HCT116 (cell line): ENCODE results near the gene OSBPL1A. TPM values are rescaled to one million over a fixed set of nuclear protein-coding genes. Genes with fewer than 3 reads are reported as not detected.

Source experiments
- ATAC-seq: fragments of 200-7000 bp; cut with Tn5 transposase; 2 replicates; pipeline ENCODE4 v1.9.1; 2020; ENCODE audit warnings: mild to moderate bottlenecking, moderate library complexity
- BruUV-seq: library from RNA; stranded (reverse); fragments of 400-500 nt; replicated peaks from 2 replicates; lab custom pipeline; 2021; lab: Mats Ljungman, UMichigan
- CTCF ChIA-PET: fragments of 300-600 bp; sonication (Branson Sonifier 250); formaldehyde crosslinking; loops from one replicate; lab custom pipeline; 2021; ENCODE audit warnings: antibody characterized with exemption; lab: Charles Lee
- POLR2A ChIA-PET: fragments of 300-600, 350-600 bp; sonication (Branson Sonifier 250); formaldehyde crosslinking; loops from one replicate; lab custom pipeline; 2021; ENCODE audit warnings: antibody characterized with exemption; lab: Charles Lee
- RAD21 ChIA-PET, 2 experiments: fragments of 300-600 bp; sonication (Branson Sonifier 250); formaldehyde crosslinking; loops; one replicate each; lab custom pipeline; 2023; ENCODE audit warnings: low total read pairs in 2 of 2; ENCODE audit not compliant: uncharacterized antibody in 2 of 2, unreplicated experiment in 2 of 2, low non-redundant PET in 1 of 2; lab: Charles Lee
- DNase-seq: peaks from one replicate; pipeline ENCODE4 v3.0.0-alpha.2; 2010; ENCODE audit warnings: low read depth, low spot score
- H2AFZ ChIP-seq: fragments of 200-600 bp; shearing (Covaris generic), sonication (generic); 2 replicates; pipeline ENCODE4 v1.6.1; 2017; ENCODE audit warnings: low read depth, mixed run types, mixed read lengths, antibody characterized with exemption, low read length; ENCODE audit not compliant: poor library complexity, severe bottlenecking
- H3K27ac ChIP-seq: 2 replicates; pipeline ENCODE4 v1.5.1; 2012; ENCODE audit warnings: low read depth, low read length
- H3K27me3 ChIP-seq: fragments of 200-600 bp; sonication (generic); 2 replicates; pipeline ENCODE4 v1.6.1; 2016; ENCODE audit warnings: mixed run types, low read length, mixed read lengths; ENCODE audit not compliant: insufficient read depth
- H3K36me3 ChIP-seq, 2 experiments: fragments of 200-500 bp in 1 of 2; fragments of 200-600 bp in 1 of 2; sonication (Bioruptor generic) in 1 of 2; sonication (generic) in 1 of 2; 2 replicates each; pipeline versions ENCODE4 v1.5.1 to v1.6.1; 2014 to 2016; ENCODE audit warnings: low read length in 2 of 2, inconsistent platforms in 1 of 2, mixed read lengths in 1 of 2, mixed run types in 1 of 2; ENCODE audit not compliant: insufficient read depth in 2 of 2, control insufficient read depth in 1 of 2
- H3K4me1 ChIP-seq, 2 experiments: fragments of 200-600 bp in 1 of 2; sonication (generic) in 1 of 2; 2 replicates each; pipeline versions ENCODE4 v1.5.1 to v1.6.1; 2012 to 2017; ENCODE audit warnings: low read length in 2 of 2, inconsistent platforms in 1 of 2, mild to moderate bottlenecking in 1 of 2, mixed read lengths in 1 of 2, mixed run types in 1 of 2, moderate library complexity in 1 of 2; ENCODE audit not compliant: insufficient read depth in 2 of 2, control insufficient read depth in 1 of 2
- H3K4me2 ChIP-seq: fragments of 200-600 bp; sonication (generic); 2 replicates; pipeline ENCODE4 v1.6.1; 2017; ENCODE audit warnings: mixed run types, low read length, mixed read lengths
- H3K4me3 ChIP-seq, 2 experiments: fragments of 200-600 bp in 1 of 2; sonication (generic) in 1 of 2; replicated peaks in 1 of 2; 2 replicates each; pipeline ENCODE4 v1.5.1; 2011 to 2016; ENCODE audit warnings: low read length in 2 of 2, control low read depth in 1 of 2, low read depth in 1 of 2, mild to moderate bottlenecking in 1 of 2, mixed read lengths in 1 of 2, mixed run types in 1 of 2
- H3K79me2 ChIP-seq: fragments of 200-600 bp; sonication (generic); 2 replicates; pipeline ENCODE4 v1.6.1; 2017; ENCODE audit warnings: mild to moderate bottlenecking, mixed run types, low read length, moderate library complexity, mixed read lengths; ENCODE audit not compliant: insufficient read depth
- H3K9ac ChIP-seq: fragments of 200-600 bp; sonication (generic); 2 replicates; pipeline ENCODE4 v1.6.1; 2016; ENCODE audit warnings: low read length, mixed read lengths
- H3K9me2 ChIP-seq: fragments of 200-600 bp; sonication (generic), shearing (Covaris generic); 2 replicates; pipeline ENCODE4 v1.6.1; 2017; ENCODE audit warnings: mixed run types, mild to moderate bottlenecking, moderate library complexity; ENCODE audit not compliant: insufficient read depth
- H3K9me3 ChIP-seq, 2 experiments: fragments of 200-500 bp in 1 of 2; fragments of 200-600 bp in 1 of 2; sonication (Bioruptor generic) in 1 of 2; sonication (generic) in 1 of 2; 2 replicates each; pipeline ENCODE4 v1.6.1; 2014 to 2017; ENCODE audit warnings: low read length in 2 of 2, mixed read lengths in 2 of 2, inconsistent platforms in 1 of 2, low read depth in 1 of 2, mild to moderate bottlenecking in 1 of 2, mixed run types in 1 of 2, moderate library complexity in 1 of 2; ENCODE audit not compliant: control insufficient read depth in 1 of 2, insufficient read depth in 1 of 2
- H4K20me1 ChIP-seq: fragments of 200-600 bp; sonication (generic), shearing (Covaris generic); 2 replicates; pipeline ENCODE4 v1.6.1; 2017; ENCODE audit warnings: mixed run types, mild to moderate bottlenecking, moderate library complexity; ENCODE audit not compliant: insufficient read depth
- ATF3 ChIP-seq: IDR thresholded peaks from 2 replicates; pipeline ENCODE4 v1.6.1; 2012
- CEBPB ChIP-seq: IDR thresholded peaks from 2 replicates; pipeline ENCODE4 v1.6.1; 2012; ENCODE audit warnings: low read depth
- EGR1 ChIP-seq: IDR thresholded peaks from 2 replicates; pipeline ENCODE4 v1.6.1; 2012; ENCODE audit warnings: low read depth
- ELF1 ChIP-seq: IDR thresholded peaks from 2 replicates; pipeline ENCODE4 v1.6.1; 2012; ENCODE audit warnings: low read depth, borderline replicate concordance
- EZH2 ChIP-seq: fragments of 200-600 bp; sonication (generic); IDR thresholded peaks from 2 replicates; pipeline ENCODE4 v1.6.1; 2017; ENCODE audit warnings: antibody characterized with exemption, mixed run types
- EZH2phosphoT487 ChIP-seq: fragments of 200-600 bp; IDR thresholded peaks from 2 replicates; pipeline ENCODE4 v1.6.1; 2018; ENCODE audit warnings: antibody characterized with exemption, borderline replicate concordance
- JUND ChIP-seq: IDR thresholded peaks from 2 replicates; pipeline ENCODE4 v1.6.1; 2012
- MAX ChIP-seq: IDR thresholded peaks from 2 replicates; pipeline ENCODE4 v1.6.1; 2012
- POLR2A ChIP-seq: IDR thresholded peaks from 2 replicates; pipeline ENCODE4 v1.7.0; 2011; ENCODE audit warnings: borderline replicate concordance; ENCODE audit not compliant: insufficient read depth, insufficient read length; ENCODE audit errors: extremely low read depth
- TCF7L2 ChIP-seq: IDR thresholded peaks from 2 replicates; pipeline ENCODE4 v1.7.0; 2011; ENCODE audit warnings: borderline replicate concordance, inconsistent platforms; ENCODE audit not compliant: insufficient read depth, insufficient read length; ENCODE audit errors: extremely low read depth
- intact Hi-C: fragments of 100-400 bp; cut with micrococcal nuclease; formaldehyde crosslinking; loops from 2 replicates; pipeline ENCODE4 v1.10.0; 2022
- total RNA-seq: library from RNA; stranded (reverse); gene quantifications from one replicate; pipeline ENCODE4 v1.2.1, GENCODE V29; 2021; ENCODE audit not compliant: unreplicated experiment

OSBPL1A gene
- total RNA-seq, 1 experiment from 2014 or later, result 18.9 TPM

GRCh38 chr18:24372279-24372872 is 25.2 kb downstream of the OSBPL1A start:
- no peak overlapping the region for H2AFZ ChIP-seq
- CTCF ChIA-PET, result no interaction called here
- no peaks in the 10 kb centered on the region for H4K20me1 ChIP-seq
- no peaks in the 10 kb centered on the region for H3K9me2 ChIP-seq
- H3K4me2 ChIP-seq, result no peak overlapping the region
- DNase-seq (no peak), ATAC-seq (no peak)
- H3K27ac ChIP-seq, result no peak overlapping the region
- BruUV-seq, result no TSS peak
- no peaks in the 10 kb centered on the region for H3K79me2 ChIP-seq
- no peaks in the 10 kb centered on the region for H3K4me1 ChIP-seq
- H3K4me3 ChIP-seq, result no peak overlapping the region
- intact Hi-C loops, result loop anchor here (5.0 kb wide), 1 partner anchor 215 kb away; no protein-coding TSS in a partner anchor
- H3K36me3 ChIP-seq, result no peaks in the 10 kb centered on the region; a peak in 1 of 4 replicates
- RAD21 ChIA-PET, result no interaction called here
- no peak for TF ChIP-seq POLR2A
- no peak for TF ChIP-seq ATF3
- TF ChIP-seq EZH2phosphoT487, result no peak
- no peak for TF ChIP-seq MAX
- TF ChIP-seq ELF1, result no peak
- TF ChIP-seq CEBPB, result no peak
- TF ChIP-seq TCF7L2, result no peak
- H3K9ac ChIP-seq, result no peak overlapping the region
- no peaks in the 10 kb centered on the region for H3K27me3 ChIP-seq
- no peaks in the 10 kb centered on the region for H3K9me3 ChIP-seq
- POLR2A ChIA-PET, result no interaction called here

GRCh38 chr18:24370120-24370519 is 27.5 kb downstream of the OSBPL1A start:
- H3K36me3 ChIP-seq, result peaks cover 0 to 3% of the 10 kb centered on the region in 2 experiments; a peak in 1 of 4 replicates
- H2AFZ ChIP-seq, result no peak overlapping the region
- ATAC-seq, result no peak
- TF ChIP-seq JUND (no peak), POLR2A (no peak), EGR1 (no peak), EZH2 (no peak)
- BruUV-seq, result no TSS peak
- ChIA-PET POLR2A (no interaction called here), CTCF (interaction anchor here (2.4 kb wide), 1 partner anchor 10 kb away, joined by 15 read pairs; no protein-coding TSS in a partner anchor), RAD21 (no interaction called here)
- no peak overlapping the region for H3K27ac ChIP-seq
- no peak overlapping the region for H3K9ac ChIP-seq
- no peaks in the 10 kb centered on the region for H3K79me2 ChIP-seq
- no peaks in the 10 kb centered on the region for H3K9me3 ChIP-seq
- intact Hi-C loops, result loop anchor here (5.0 kb wide), 1 partner anchor 217 kb away; no protein-coding TSS in a partner anchor
- no peaks in the 10 kb centered on the region for H4K20me1 ChIP-seq
- H3K4me1 ChIP-seq, result no peaks in the 10 kb centered on the region
- H3K9me2 ChIP-seq, result no peaks in the 10 kb centered on the region
- H3K4me2 ChIP-seq, result no peak overlapping the region
- H3K27me3 ChIP-seq, result no peaks in the 10 kb centered on the region
- H3K4me3 ChIP-seq, result no peak overlapping the region
- DNase-seq, result no peak
